Measurements from ENCODE around the gene RECQL.
"Not testable (repeated sequence)": the region's sequence is repeated elsewhere in the genome, so short reads cannot be mapped to it uniquely, and the experiment has no call there.

Gene RECQL

GRCh38 chr12:21500786-21501257, 613 bp downstream of the RECQL start:
- DNase-seq: no peak

GRCh38 chr12:21499765-21500164, 1.7 kb downstream of the RECQL start:
- DNase-seq: no peak

- no peak for DNase-seq
Observed at GRCh38 chr12:21485998-21486397, 15.4 kb downstream of the RECQL start.

GRCh38 chr12:21483531-21483930, 17.9 kb downstream of the RECQL start:
- DNase-seq: no peak

GRCh38 chr12:21478756-21479455, 22.5 kb downstream of the RECQL start:
- DNase-seq: no peak

- DNase-seq: no peak
Observed at GRCh38 chr12:21476949-21477348, 24.5 kb downstream of the RECQL start.

- DNase-seq: no peak
Observed at GRCh38 chr12:21475552-21475951, 25.9 kb downstream of the RECQL start.

GRCh38 chr12:21472197-21472823, 29.1 kb downstream of the RECQL start:
- no peak for DNase-seq

GRCh38 chr12:21471294-21471693, 30.1 kb downstream of the RECQL start:
- DNase-seq: no peak

- not testable (repeated sequence) for DNase-seq
Observed at GRCh38 chr12:21467334-21467733, 34.1 kb downstream of the RECQL start.

GRCh38 chr12:21459474-21459873, 42.0 kb downstream of the RECQL start:
- no peak for DNase-seq

GRCh38 chr12:21456291-21456780, 45.1 kb downstream of the RECQL start:
- DNase-seq: peak; percentile 67

GRCh38 chr12:21453312-21453852, 48.1 kb downstream of the RECQL start:
- no peak for DNase-seq

- DNase-seq: no peak
Observed at GRCh38 chr12:21451529-21451928, 49.9 kb downstream of the RECQL start.

GRCh38 chr12:21444193-21445146, 57.0 kb downstream of the RECQL start:
- DNase-seq: no peak

- no peak for DNase-seq
Observed at GRCh38 chr12:21439347-21439746, 62.1 kb downstream of the RECQL start.

GRCh38 chr12:21438643-21439042, 62.8 kb downstream of the RECQL start:
- no peak for DNase-seq

- no peak for DNase-seq
Observed at GRCh38 chr12:21434699-21435098, 66.7 kb downstream of the RECQL start.

- no peak for DNase-seq
Observed at GRCh38 chr12:21433525-21433924, 67.9 kb downstream of the RECQL start.

GRCh38 chr12:21429994-21430393, 71.4 kb downstream of the RECQL start:
- no peak for DNase-seq

- DNase-seq: no peak
Observed at GRCh38 chr12:21428241-21428640, 73.2 kb downstream of the RECQL start.

- not testable (repeated sequence) for DNase-seq
Observed at GRCh38 chr12:21419009-21419699, 82.3 kb downstream of the RECQL start.

All from stimulated activated CD4-positive, alpha-beta T cell treated with anti-CD3 and anti-CD28 coated beads, Interleukin-4, amount 100 ng/mL, for 24 hours (primary cell).